Vagina (tissue), 2 donors: Measurements from ENCODE around the gene KLK12. TPM values are rescaled to one million over a fixed set of nuclear protein-coding genes. Genes with fewer than 3 reads are reported as not detected.

Experiments
- DNase-seq, 2 donors: peaks; one replicate each; pipeline ENCODE4 v3.0.0-alpha.2; 2017; ENCODE audit errors: extremely low spot score in 2 of 2
- H3K27ac ChIP-seq: fragments of 200-600 bp; sonication (generic); one replicate; pipeline ENCODE4 v1.5.1; 2019
- H3K27me3 ChIP-seq: fragments of 200-600 bp; sonication (generic); one replicate; pipeline ENCODE4 v1.5.1; 2019
- H3K36me3 ChIP-seq, 2 donors: fragments of 200-600 bp; sonication (generic); one replicate each; pipeline ENCODE4 v1.5.1; 2017 to 2019
- H3K4me1 ChIP-seq: fragments of 200-600 bp; sonication (generic); one replicate; pipeline ENCODE4 v1.5.1; 2019
- H3K4me3 ChIP-seq, 2 donors: fragments of 200-600 bp; sonication (generic); 1 replicate in 1 of 2; 2 replicates in 1 of 2; pipeline ENCODE4 v1.5.1; 2016 to 2019
- H3K9me3 ChIP-seq: fragments of 200-600 bp; sonication (generic); one replicate; pipeline ENCODE4 v1.5.1; 2019
- CTCF ChIP-seq, 3 experiments: fragments of 450-650 bp in 2 of 3; fragments of 200-600 bp in 1 of 3; sonication (generic) in 1 of 3; IDR thresholded peaks; one replicate each; pipeline ENCODE4 v1.5.1; 2017 to 2019; ENCODE audit warnings: antibody characterized with exemption in 3 of 3, mild to moderate bottlenecking in 2 of 3, moderate library complexity in 2 of 3
- POLR2A ChIP-seq, 2 donors: fragments of 450-650 bp; IDR thresholded peaks; one replicate each; pipeline ENCODE4 v1.6.1; 2017; ENCODE audit warnings: antibody characterized with exemption in 2 of 2, mild to moderate bottlenecking in 2 of 2, moderate library complexity in 2 of 2
- POLR2AphosphoS5 ChIP-seq, 2 donors: sonication (generic); formaldehyde crosslinking; IDR thresholded peaks; one replicate each; pipeline ENCODE4 v1.9.0; 2017; ENCODE audit warnings: antibody characterized with exemption in 2 of 2, mild to moderate bottlenecking in 2 of 2, low read depth in 1 of 2; ENCODE audit not compliant: insufficient read depth in 1 of 2
- intact Hi-C: fragments of 100-400 bp; cut with DNase I; formaldehyde crosslinking; loops from one replicate; pipeline ENCODE4 v1.15.1; 2023
- total RNA-seq: library from RNA; depleted of rRNA; stranded (reverse); fragments of >200 nt; gene quantifications from one replicate; pipeline ENCODE4 v1.2.3, GENCODE V29; 2016

The KLK12 gene
- total RNA-seq, 1 donor from 2014 or later, result 4.2 TPM

- H3K36me3 ChIP-seq, result no peaks in the 10 kb centered on the region
- no peak for DNase-seq
- H3K4me3 ChIP-seq, result no peak overlapping the region
- no peaks in the 10 kb centered on the region for H3K27me3 ChIP-seq
- H3K9me3 ChIP-seq, result no peaks in the 10 kb centered on the region
- TF ChIP-seq POLR2A (IDR thresholded peaks at IDR 0.05) (no peak), CTCF (IDR thresholded peaks at IDR 0.05) (no peak), POLR2AphosphoS5 (IDR thresholded peaks at IDR 0.05; ENCODE audit: insufficient read depth in 1 of 2, low read depth in 1 of 2) (no peak)
- intact Hi-C loops, result no loop called here
- H3K27ac ChIP-seq, result no peak overlapping the region
- peaks cover 6% of the 10 kb centered on the region for H3K4me1 ChIP-seq
Measured at GRCh38 chr19:51006406-51006805, 28.4 kb downstream of the KLK12 start.

GRCh38 chr19:51005248-51005647 lies 29.6 kb downstream of the KLK12 start:
- no peaks in the 10 kb centered on the region for H3K9me3 ChIP-seq
- H3K4me1 ChIP-seq, result peaks cover 6% of the 10 kb centered on the region
- H3K27ac ChIP-seq, result no peak overlapping the region
- no peak overlapping the region for H3K4me3 ChIP-seq
- intact Hi-C loops, result no loop called here
- no peaks in the 10 kb centered on the region for H3K36me3 ChIP-seq
- TF ChIP-seq POLR2AphosphoS5 (IDR thresholded peaks at IDR 0.05; ENCODE audit: insufficient read depth in 1 of 2, low read depth in 1 of 2) (no peak), POLR2A (IDR thresholded peaks at IDR 0.05) (no peak), CTCF (IDR thresholded peaks at IDR 0.05) (no peak)
- no peaks in the 10 kb centered on the region for H3K27me3 ChIP-seq
- DNase-seq, result no peak

GRCh38 chr19:51003316-51003715 lies 31.5 kb downstream of the KLK12 start:
- Histone ChIP-seq H3K9me3 (no peaks in the 10 kb centered on the region), H3K36me3 (no peaks in the 10 kb centered on the region), H3K4me3 (no peak overlapping the region), H3K27ac (no peak overlapping the region), H3K4me1 (no peaks in the 10 kb centered on the region), H3K27me3 (no peaks in the 10 kb centered on the region)
- intact Hi-C loops, result no loop called here
- TF ChIP-seq POLR2AphosphoS5 (IDR thresholded peaks at IDR 0.05; ENCODE audit: insufficient read depth in 1 of 2, low read depth in 1 of 2), result no peak
- TF ChIP-seq CTCF (IDR thresholded peaks at IDR 0.05), result no peak
- no peak for TF ChIP-seq POLR2A (IDR thresholded peaks at IDR 0.05)
- no peak for DNase-seq

GRCh38 chr19:51002542-51003311 lies 32.1 kb downstream of the KLK12 start:
- Histone ChIP-seq H3K27ac (no peak overlapping the region), H3K27me3 (no peaks in the 10 kb centered on the region), H3K4me3 (no peak overlapping the region), H3K9me3 (no peaks in the 10 kb centered on the region), H3K4me1 (no peaks in the 10 kb centered on the region), H3K36me3 (no peaks in the 10 kb centered on the region)
- no peak for DNase-seq
- intact Hi-C loops, result no loop called here
- TF ChIP-seq POLR2AphosphoS5 (IDR thresholded peaks at IDR 0.05; ENCODE audit: insufficient read depth in 1 of 2, low read depth in 1 of 2), result peak in 1 of 2 donors; percentile 43
- no peak for TF ChIP-seq POLR2A (IDR thresholded peaks at IDR 0.05)

- no peak for DNase-seq
- no peaks in the 10 kb centered on the region for H3K9me3 ChIP-seq
- H3K4me1 ChIP-seq, result no peaks in the 10 kb centered on the region
- H3K36me3 ChIP-seq, result no peaks in the 10 kb centered on the region
- no peaks in the 10 kb centered on the region for H3K27me3 ChIP-seq
- peak overlapping the region in 1 of 2 donors; percentile 35 for H3K4me3 ChIP-seq
- peak overlapping the region; percentile 64 for H3K27ac ChIP-seq
- TF ChIP-seq CTCF (IDR thresholded peaks at IDR 0.05) (no peak), POLR2AphosphoS5 (IDR thresholded peaks at IDR 0.05; ENCODE audit: insufficient read depth in 1 of 2, low read depth in 1 of 2) (no peak), POLR2A (IDR thresholded peaks at IDR 0.05) (no peak)
- intact Hi-C loops, result no loop called here
Measured at GRCh38 chr19:51002089-51002532, 32.7 kb downstream of the KLK12 start.
